GM12873 (cell line): ENCODE measurements around the gene TOMM40L.

Experiments used
- CTCF ChIP-seq: IDR thresholded peaks from 2 replicates; pipeline ENCODE4 v1.5.1; 2012; ENCODE audit warnings: low read depth, mild to moderate bottlenecking, moderate library complexity, low read length, control low read depth; ENCODE audit not compliant: insufficient read depth; ENCODE audit errors: missing control alignments

TOMM40L gene

GRCh38 chr1:161266202-161266601 is 40.3 kb downstream of the TOMM40L start:
- TF ChIP-seq CTCF, result no peak

GRCh38 chr1:161266836-161267235 is 41.0 kb downstream of the TOMM40L start:
- TF ChIP-seq CTCF, result no peak

GRCh38 chr1:161267321-161267720 is 41.5 kb downstream of the TOMM40L start:
- no peak for TF ChIP-seq CTCF

- TF ChIP-seq CTCF, result no peak
Observed at GRCh38 chr1:161273402-161273801, 47.5 kb downstream of the TOMM40L start.

GRCh38 chr1:161274874-161275273 is 49.0 kb downstream of the TOMM40L start:
- no peak for TF ChIP-seq CTCF
